NCI-H2227 (cell line): ENCODE measurements around the gene CDH22.

Source experiments
- DNase-seq: peaks from one replicate; lab custom pipeline; 2025; ENCODE audit not compliant: unreplicated experiment; lab: John Stamatoyannopoulos, UW

The CDH22 gene

GRCh38 chr20:46128310-46129151 lies 179.8 kb downstream of the CDH22 start:
- DNase-seq: peak; percentile 73

- no peak for DNase-seq
Observed at GRCh38 chr20:46127396-46128010, 180.8 kb downstream of the CDH22 start.

GRCh38 chr20:46126440-46127056 lies 181.8 kb downstream of the CDH22 start:
- DNase-seq: no peak
